ENCODE measurements around the gene RPTOR.
"Not testable (repeated sequence)": the region's sequence is repeated elsewhere in the genome, so short reads cannot be mapped to it uniquely, and the experiment has no call there.

The RPTOR gene

GRCh38 chr17:80726558-80727408, 182.1 kb downstream of the RPTOR start:
- no peak for DNase-seq

DNA sequence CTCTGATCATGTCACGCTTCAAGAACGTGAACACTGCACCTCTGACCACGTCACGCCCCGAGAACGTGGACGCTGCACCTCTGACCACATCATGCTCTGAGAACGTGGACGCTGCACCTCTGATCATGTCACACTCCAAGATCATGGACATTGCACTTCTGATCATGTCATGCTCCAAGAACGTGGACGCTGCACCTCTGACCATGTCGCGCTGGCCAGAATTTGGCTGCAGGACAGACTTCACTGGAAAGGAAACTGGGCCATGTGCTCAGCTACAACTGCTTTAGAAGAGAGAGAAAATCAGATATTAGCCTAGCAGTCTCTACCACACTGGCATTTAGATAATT, 182.7 kb downstream of the RPTOR start:
- DNase-seq: no peak

- no peak for DNase-seq
Observed at GRCh38 chr17:80729016-80729415, 184.4 kb downstream of the RPTOR start.

DNA sequence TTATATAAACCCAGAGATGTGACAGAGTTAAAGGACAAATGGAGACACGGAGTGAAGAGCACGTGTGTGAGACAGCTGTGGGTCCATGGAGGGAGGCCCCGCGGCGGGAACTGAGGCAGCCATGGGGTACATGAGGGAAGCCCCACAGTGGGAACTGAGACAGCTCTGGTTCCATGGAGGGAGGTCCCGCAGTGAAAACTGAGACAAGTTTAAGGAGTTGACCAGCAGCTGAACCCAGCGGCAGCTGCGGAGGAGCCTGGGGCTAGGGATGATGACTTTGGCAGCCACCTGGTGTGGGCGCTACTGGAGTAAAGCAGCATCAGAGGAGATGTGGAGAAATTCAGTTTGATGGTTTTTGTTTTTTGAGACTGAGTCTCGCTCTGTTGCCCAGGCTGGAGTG, 185.1 kb downstream of the RPTOR start:
- DNase-seq: no peak

- no peak for DNase-seq
Observed at GRCh38 chr17:80730739-80731138, 186.1 kb downstream of the RPTOR start.

GRCh38 chr17:80731323-80731722, 186.7 kb downstream of the RPTOR start:
- DNase-seq: no peak

DNA sequence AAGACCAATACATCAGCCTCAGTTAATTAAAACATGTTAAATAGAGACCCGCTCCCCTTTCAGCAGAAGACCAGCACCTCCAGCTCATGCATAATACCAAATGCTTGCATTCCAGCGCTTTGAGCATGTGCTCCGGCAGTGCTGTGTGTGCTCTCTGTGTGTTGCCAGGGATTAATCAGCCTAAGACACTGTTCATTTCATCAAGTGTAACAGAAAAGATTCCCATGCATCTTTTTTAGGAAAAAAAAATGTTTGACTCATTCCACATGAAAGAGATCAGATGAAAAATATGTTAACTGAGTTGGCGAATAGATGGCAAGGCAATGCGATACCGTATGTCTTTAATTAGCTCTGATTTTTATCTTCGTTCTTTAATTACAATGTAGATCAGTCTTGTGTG, 187.6 kb downstream of the RPTOR start:
- DNase-seq: no peak

DNA sequence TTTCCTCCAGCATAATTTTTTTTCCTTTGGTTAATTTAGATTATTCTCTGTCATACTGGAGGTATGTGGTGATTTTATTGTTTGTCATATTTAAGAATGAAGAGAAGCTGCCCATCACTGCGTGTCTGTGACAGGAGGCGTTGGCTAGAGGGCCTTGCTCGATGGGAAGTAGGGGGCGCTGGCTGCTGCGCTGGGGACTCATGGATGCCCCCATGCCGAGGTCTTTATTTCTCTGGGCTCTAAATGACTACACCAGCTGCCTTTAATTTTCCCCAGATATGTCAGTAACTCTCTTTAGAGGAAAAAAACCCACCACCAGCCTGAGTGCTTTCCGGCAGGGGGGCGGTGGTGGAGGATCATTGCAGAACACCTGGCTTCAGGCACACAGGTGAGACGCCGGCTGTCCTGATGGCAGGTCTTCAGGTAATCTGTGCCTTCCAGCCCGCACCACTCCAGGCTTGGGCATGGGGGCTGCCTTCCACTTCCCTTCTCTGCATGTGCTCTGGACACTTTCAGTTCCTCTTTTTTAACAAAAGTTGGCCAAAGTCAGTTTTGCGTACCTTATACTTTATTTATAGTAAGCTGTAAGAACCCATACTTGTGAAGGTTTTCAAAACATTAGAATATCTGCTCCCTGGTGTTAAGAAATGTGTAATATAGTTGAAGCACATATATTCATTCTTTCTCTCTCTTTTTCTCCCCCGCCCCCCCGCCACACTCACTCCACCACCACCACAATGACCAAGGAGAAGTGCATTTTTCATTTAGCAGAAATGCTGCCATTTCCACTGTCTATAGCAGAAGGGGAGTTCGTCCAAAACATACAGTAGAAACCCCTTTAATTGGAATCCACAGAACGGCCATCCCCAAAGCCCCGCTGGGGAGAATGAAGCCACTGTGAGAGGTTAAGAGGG, 192.7 kb downstream of the RPTOR start:
- DNase-seq: no peak

DNA sequence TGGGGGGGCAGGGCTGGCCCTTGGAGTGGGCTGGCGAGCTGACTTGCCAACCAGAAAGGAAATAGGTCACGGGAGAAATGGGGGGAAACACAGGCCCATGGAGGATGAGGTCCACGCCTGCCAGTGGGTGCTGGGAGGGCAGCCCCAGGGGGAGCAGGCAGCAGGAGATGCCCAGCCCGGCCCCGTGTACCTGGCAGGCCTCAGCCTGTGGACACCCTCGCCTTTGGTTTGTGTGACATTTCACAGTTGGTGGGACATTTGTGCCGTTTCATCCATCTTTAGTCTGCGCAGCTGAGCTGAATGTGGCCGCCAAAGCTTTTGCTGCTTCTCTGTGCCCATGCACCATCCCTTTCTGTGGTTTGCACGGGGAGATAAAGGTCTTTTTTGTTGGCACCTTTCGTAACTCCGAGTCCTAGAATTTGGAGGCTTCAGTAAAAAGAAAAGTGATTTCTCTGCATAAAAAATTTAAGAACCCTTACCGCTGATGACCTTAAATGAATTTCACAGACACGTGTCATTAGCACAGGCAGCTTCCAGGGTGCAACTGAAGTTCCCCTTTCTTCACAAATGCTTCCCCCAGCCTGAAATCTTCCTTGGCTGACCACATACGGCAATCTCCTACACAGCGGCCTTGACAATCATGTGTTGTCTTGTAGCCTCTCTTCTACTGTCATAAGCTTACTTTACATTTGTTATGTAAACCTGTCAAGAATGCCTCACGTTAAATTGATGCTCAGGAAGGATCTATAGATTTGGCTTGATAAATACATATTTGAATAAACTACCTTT, 193.6 kb downstream of the RPTOR start:
- no peak for DNase-seq

GRCh38 chr17:80738987-80739730, 194.5 kb downstream of the RPTOR start:
- DNase-seq: no peak

DNA sequence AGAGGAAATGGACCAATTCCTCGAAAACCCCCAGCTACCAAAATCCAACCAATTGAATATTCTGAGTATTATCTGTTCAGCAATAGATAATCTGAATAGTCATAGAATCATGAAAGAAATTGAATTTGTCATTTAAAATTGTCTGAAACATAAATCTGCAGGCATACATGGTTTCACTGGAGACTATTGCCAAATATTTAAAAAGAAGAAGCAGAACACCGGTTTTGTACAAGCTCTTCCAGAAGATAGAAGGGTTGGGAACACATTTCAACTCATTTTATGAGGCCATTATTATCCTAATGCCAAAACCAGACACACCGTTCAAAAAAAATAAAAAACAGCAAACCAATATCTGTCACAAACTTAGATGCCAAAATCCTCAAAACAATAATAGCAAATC, 195.5 kb downstream of the RPTOR start:
- no peak for DNase-seq

- DNase-seq: no peak
Observed at GRCh38 chr17:80742091-80742490, 197.5 kb downstream of the RPTOR start.

DNA sequence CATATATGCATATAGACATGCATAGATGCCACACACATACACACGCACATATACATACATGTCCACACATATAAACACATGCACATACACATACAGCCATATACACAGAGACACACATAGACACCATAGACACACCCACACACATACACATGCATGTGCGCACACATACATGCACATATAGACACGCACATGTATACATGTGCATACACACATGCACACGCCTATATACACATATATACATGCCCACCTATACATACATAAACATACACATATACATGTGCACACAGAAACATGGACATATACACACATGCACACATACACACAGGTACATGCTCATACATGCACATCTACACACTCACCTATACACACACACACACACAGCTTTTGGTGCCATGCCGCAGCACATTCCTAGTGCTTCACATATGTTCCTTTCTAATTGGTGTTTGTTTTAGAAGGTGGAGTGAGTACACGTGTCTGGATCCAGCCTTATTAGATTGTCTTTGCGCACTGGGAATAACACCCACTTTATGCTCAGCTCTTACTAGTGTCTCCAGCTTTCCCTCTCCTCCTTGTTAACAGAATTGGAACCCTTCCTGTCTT, 198.0 kb downstream of the RPTOR start:
- peak in 1 of 2 donors; percentile 26 for DNase-seq

- no peak for DNase-seq
Observed at GRCh38 chr17:80743181-80743771, 198.6 kb downstream of the RPTOR start.

GRCh38 chr17:80743973-80744372, 199.3 kb downstream of the RPTOR start:
- DNase-seq: not testable (repeated sequence)

DNA sequence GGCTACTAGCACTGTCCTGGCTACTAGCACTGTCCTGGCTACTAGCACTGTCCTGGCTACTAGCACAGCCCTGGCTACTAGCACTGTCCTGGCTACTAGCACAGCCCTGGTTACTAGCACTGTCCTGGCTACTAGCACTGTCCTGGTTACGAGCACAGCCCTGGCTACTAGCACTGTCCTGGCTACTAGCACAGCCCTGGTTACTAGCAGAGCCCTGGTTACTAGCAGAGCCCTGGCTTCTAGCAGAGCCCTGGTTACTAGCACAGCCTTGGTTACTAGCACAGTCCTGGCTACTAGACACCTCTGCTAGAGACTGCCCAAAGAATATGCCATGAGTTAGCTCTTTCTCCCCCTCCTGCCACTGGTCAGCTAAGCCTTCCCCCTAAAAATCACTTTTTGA, 200.1 kb downstream of the RPTOR start:
- DNase-seq: not testable (repeated sequence)

DNA sequence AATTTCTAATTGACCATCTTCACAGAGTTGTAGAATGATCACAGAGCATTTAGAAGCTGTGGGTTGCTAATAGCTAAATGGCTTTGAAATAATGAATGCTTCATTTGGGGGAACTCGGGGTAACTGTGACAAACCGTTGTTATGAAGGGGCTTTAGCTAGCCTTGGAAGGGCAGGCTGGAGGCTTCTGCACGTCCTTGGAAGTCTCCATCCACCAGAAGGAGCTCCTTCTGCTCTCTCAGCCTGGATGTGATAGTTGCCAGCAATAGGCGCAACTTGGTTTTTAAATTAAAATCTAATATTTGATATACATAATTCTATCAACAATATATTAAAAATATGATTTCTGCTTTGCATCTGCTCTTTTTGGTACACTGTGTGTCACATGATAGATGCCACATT, 200.5 kb downstream of the RPTOR start:
- DNase-seq: no peak

DNA sequence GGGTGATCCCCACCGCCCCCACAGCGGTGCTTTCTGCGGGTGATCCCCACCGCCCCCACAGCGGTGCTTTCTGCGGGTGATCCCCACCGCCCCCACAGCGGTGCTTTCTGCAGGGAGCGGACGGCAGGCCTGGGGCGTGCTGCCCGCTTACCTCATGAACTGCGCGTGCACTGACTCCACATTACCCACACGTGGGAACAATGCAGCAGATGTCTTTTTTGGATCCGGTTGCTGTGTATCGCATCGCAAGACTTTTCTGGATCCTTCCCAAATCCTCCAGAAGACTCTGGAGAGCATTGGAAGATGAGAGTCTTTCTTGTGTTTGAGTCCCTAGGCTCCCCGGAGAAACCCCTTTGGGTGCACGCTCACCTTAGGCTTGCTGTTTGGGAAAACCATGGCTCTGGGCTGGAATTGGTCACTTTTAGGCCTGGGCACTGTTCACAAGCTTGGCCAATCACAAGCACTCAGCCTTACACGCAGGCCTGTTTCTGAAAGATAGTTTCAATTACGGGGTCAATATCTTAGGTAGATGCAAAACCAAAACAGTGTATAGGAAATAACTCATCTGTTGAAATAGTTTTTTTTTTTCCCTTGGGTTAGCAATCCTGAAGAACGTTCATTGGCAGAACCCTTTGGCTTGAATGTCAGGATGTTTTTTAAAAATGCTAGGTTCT, 201.8 kb downstream of the RPTOR start:
- no peak for DNase-seq

GRCh38 chr17:80747469-80747868, 202.8 kb downstream of the RPTOR start:
- no peak for DNase-seq

DNA sequence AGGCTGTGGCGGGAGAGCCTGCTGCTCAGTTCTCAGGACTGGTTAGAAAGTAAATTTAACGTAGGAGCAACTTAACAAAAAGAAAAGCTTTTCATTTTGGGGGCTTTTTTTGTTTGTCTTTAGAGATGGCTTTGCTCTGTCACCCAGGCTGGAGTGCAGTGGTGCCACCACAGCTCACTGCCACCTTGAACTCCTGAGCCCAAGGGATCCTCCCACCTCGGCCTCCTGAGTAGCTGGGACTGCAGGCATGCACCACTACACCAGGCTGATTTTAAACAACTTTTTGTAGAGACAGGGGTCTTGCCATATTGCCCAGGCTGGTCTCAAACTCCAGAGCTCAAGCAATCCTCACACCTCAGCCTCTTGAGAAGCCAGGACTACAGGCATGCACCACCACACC, 205.0 kb downstream of the RPTOR start:
- DNase-seq: no peak

GRCh38 chr17:80750263-80750662, 205.6 kb downstream of the RPTOR start:
- no peak for DNase-seq

All from hippocampal formation (tissue), 2 donors.